ENCODE results near the gene UBE2O. TPM values are rescaled to one million over a fixed set of nuclear protein-coding genes. Genes with fewer than 3 reads are reported as not detected.

UBE2O gene
- total and polyA plus RNA-seq, 2 experiments from 2014 or later = 30.4 to 79.4 TPM

GRCh38 chr17:76471498-76472257 lies 18.7 kb upstream of the UBE2O start:
- no peaks in the 10 kb centered on the region for H3K9me2 ChIP-seq (ENCODE audit: insufficient read depth)
- no peaks in the 10 kb centered on the region for H3K27me3 ChIP-seq (ENCODE audit: insufficient read depth)
- Mint-ChIP-seq H3K27ac (no peak overlapping the region), H3K36me3 (ENCODE audit: low read depth) (peaks cover 7% of the 10 kb centered on the region; the same call in 1 of the 3 replicates), H3K27me3 (ENCODE audit: insufficient read depth, low read depth, poor library complexity) (peaks cover 13% of the 10 kb centered on the region), H3K4me3 (no peak overlapping the region), H3K9me3 (no peaks in the 10 kb centered on the region; the same call in 1 of the 3 replicates), H3K4me1 (peaks cover 6% of the 10 kb centered on the region; the same call in 2 of the 3 replicates)
- no peak overlapping the region for H2AFZ ChIP-seq
- H3K4me1 ChIP-seq (ENCODE audit: insufficient read depth) = no peaks in the 10 kb centered on the region
- DNase-seq (ENCODE audit: low spot score) (no peak), ATAC-seq (no peak)
- TF ChIP-seq EZH2phosphoT487 (IDR thresholded peaks at IDR 0.05; ENCODE audit: unreplicated experiment) (no peak), REST (IDR thresholded peaks at IDR 0.05; ENCODE audit: unreplicated experiment) (no peak), EZH2 (IDR thresholded peaks at IDR 0.05; ENCODE audit: low read depth, unreplicated experiment) (no peak), CTCF (conservative IDR thresholded peaks at IDR 0.05; ENCODE audit: low read depth in 2 of 2) (no peak), CREB1 (CRISPR knock-in tag; IDR thresholded peaks at IDR 0.05; ENCODE audit: low read depth) (no peak), JUNB (IDR thresholded peaks at IDR 0.05; ENCODE audit: unreplicated experiment) (no peak), ZNF331 (CRISPR knock-in tag; IDR thresholded peaks at IDR 0.05; ENCODE audit: low read depth) (no peak), POLR2AphosphoS5 (IDR thresholded peaks at IDR 0.05; ENCODE audit: low read depth) (no peak), NANOG (IDR thresholded peaks at IDR 0.05; ENCODE audit: borderline replicate concordance) (no peak), ZNF114 (CRISPR knock-in tag; IDR thresholded peaks at IDR 0.05) (no peak), STAT1 (IDR thresholded peaks at IDR 0.05; ENCODE audit: unreplicated experiment) (no peak), ETS1 (IDR thresholded peaks at IDR 0.05) (no peak)
- no peaks in the 10 kb centered on the region for H3K36me3 ChIP-seq (ENCODE audit: insufficient read depth)
- no peaks in the 10 kb centered on the region for H3F3A ChIP-seq (replicated peaks; ENCODE audit: low read depth)
- H3K4me3 ChIP-seq = no peak overlapping the region
- no peak overlapping the region for H3K27ac ChIP-seq (ENCODE audit: low read depth)
- H3K79me2 ChIP-seq (replicated peaks; ENCODE audit: insufficient read depth) = no peaks in the 10 kb centered on the region
- no peaks in the 10 kb centered on the region for H4K20me1 ChIP-seq (replicated peaks; ENCODE audit: insufficient read depth)
- H3K4me2 ChIP-seq = no peak overlapping the region

All from GM23338 (cell line).